Occipital lobe (tissue), 2 donors: ENCODE results near the gene CHST10. TPM values are rescaled to one million over a fixed set of nuclear protein-coding genes. Genes with fewer than 3 reads are reported as not detected.
"Not testable (repeated sequence)": the region's sequence is repeated elsewhere in the genome, so short reads cannot be mapped to it uniquely, and the experiment has no call there.

Source experiments
- DNase-seq: peaks from one replicate; lab custom pipeline; 2025; lab: John Stamatoyannopoulos, UW
- total RNA-seq: library from RNA; depleted of rRNA; stranded (reverse); fragments of >200 nt; gene quantifications from one replicate; pipeline ENCODE4 v1.2.3, GENCODE V29; 2014

The CHST10 gene
- total RNA-seq, result 82.2 TPM

- DNase-seq, result no peak
Observed at GRCh38 chr2:100416935-100417710, at the start of gene CHST10. CHST10 (minus strand) TSS chr2:100417668; CDS start chr2:100406675, 10,993 bp downstream.

GRCh38 chr2:100460904-100461530, 43.5 kb upstream of the CHST10 start:
- DNase-seq, result no peak

- not testable (repeated sequence) for DNase-seq
Observed at GRCh38 chr2:100456357-100456756, 38.9 kb upstream of the CHST10 start.

GRCh38 chr2:100453853-100454252, 36.4 kb upstream of the CHST10 start:
- no peak for DNase-seq

GRCh38 chr2:100451734-100452133, 34.3 kb upstream of the CHST10 start:
- no peak for DNase-seq

- DNase-seq, result no peak
Observed at GRCh38 chr2:100451092-100451491, 33.6 kb upstream of the CHST10 start.

- no peak for DNase-seq
Observed at GRCh38 chr2:100446696-100447095, 29.2 kb upstream of the CHST10 start.

GRCh38 chr2:100437751-100438150, 20.3 kb upstream of the CHST10 start:
- DNase-seq, result no peak

GRCh38 chr2:100429726-100430125, 12.3 kb upstream of the CHST10 start:
- no peak for DNase-seq

- peak; percentile 46 for DNase-seq
Observed at GRCh38 chr2:100427627-100428258, 10.3 kb upstream of the CHST10 start.

GRCh38 chr2:100427111-100427510, 9.6 kb upstream of the CHST10 start:
- DNase-seq, result no peak

- DNase-seq, result no peak
Observed at GRCh38 chr2:100426384-100426720, 8.9 kb upstream of the CHST10 start.

GRCh38 chr2:100425573-100426383, 8.3 kb upstream of the CHST10 start:
- no peak for DNase-seq

GRCh38 chr2:100425107-100425506, 7.6 kb upstream of the CHST10 start:
- DNase-seq, result no peak

GRCh38 chr2:100424277-100424875, 6.9 kb upstream of the CHST10 start:
- no peak for DNase-seq

GRCh38 chr2:100423631-100424030, 6.2 kb upstream of the CHST10 start:
- no peak for DNase-seq

GRCh38 chr2:100422320-100423055, 5.0 kb upstream of the CHST10 start:
- no peak for DNase-seq

GRCh38 chr2:100419915-100420314, 2.4 kb upstream of the CHST10 start:
- no peak for DNase-seq

- DNase-seq, result no peak
Observed at GRCh38 chr2:100418406-100418962, 1.0 kb upstream of the CHST10 start.

GRCh38 chr2:100417711-100418124, 250 bp upstream of the CHST10 start:
- DNase-seq, result no peak
